ENCODE measurements around the gene SYT11.

- TF ChIP-seq CTCF (IDR thresholded peaks at IDR 0.05; ENCODE audit: low read length), result no peak
- TF ChIP-seq EZH2 (IDR thresholded peaks at IDR 0.05; ENCODE audit: borderline replicate concordance, low read length), result no peak
Observed at GRCh38 chr1:155835548-155835947, 23.8 kb upstream of the SYT11 start.
